Prostate gland (tissue), 2 donors: ENCODE results near the gene SOX1. TPM values are rescaled to one million over a fixed set of nuclear protein-coding genes. Genes with fewer than 3 reads are reported as not detected.

Experiments used
- DNase-seq: peaks from one replicate; pipeline ENCODE4 v3.0.0-alpha.2; 2019; ENCODE audit warnings: low spot score
- H3K27ac ChIP-seq, 2 donors: fragments of 200-600 bp; sonication (generic); 2 replicates each; pipeline ENCODE4 v1.5.1; 2017 to 2019
- H3K27me3 ChIP-seq: fragments of 200-600 bp; sonication (generic); replicated peaks from 2 replicates; pipeline ENCODE4 v1.5.1; 2019; ENCODE audit not compliant: insufficient read depth
- H3K36me3 ChIP-seq, 2 donors: fragments of 200-600 bp; sonication (generic); 1 replicate in 1 of 2; 2 replicates in 1 of 2; pipeline versions ENCODE4 v1.5.1 to v1.8.1; 2017 to 2019
- H3K4me1 ChIP-seq: fragments of 200-600 bp; sonication (generic); replicated peaks from 2 replicates; pipeline ENCODE4 v1.5.1; 2019
- H3K4me3 ChIP-seq, 2 donors: fragments of 200-600 bp; sonication (generic); 2 replicates each; pipeline ENCODE4 v1.5.1; 2017 to 2019
- H3K9me3 ChIP-seq: fragments of 200-600 bp; sonication (generic); 2 replicates; pipeline ENCODE4 v1.5.1; 2017
- CTCF ChIP-seq, 4 experiments: fragments of 200-600 bp in 2 of 4; fragments of 450-650 bp in 2 of 4; sonication (generic) in 2 of 4; IDR thresholded peaks; 1 replicate in 3 of 4; 2 replicates in 1 of 4; pipeline ENCODE4 v1.5.1; 2016 to 2019; ENCODE audit warnings: antibody characterized with exemption in 4 of 4, mild to moderate bottlenecking in 2 of 4, moderate library complexity in 2 of 4
- POLR2A ChIP-seq: fragments of 450-650 bp; IDR thresholded peaks from one replicate; pipeline ENCODE4 v1.6.1; 2016; ENCODE audit warnings: antibody characterized with exemption, mild to moderate bottlenecking
- POLR2AphosphoS5 ChIP-seq: sonication (generic); formaldehyde crosslinking; IDR thresholded peaks from one replicate; pipeline ENCODE4 v1.6.1; 2017; ENCODE audit warnings: antibody characterized with exemption
- WGBS: methylation state at CpG from one replicate; pipeline ENCODE4 v1.1.5; 2018; 5-methylcytosine and 5-hydroxymethylcytosine counted together
- intact Hi-C: fragments of 100-400 bp; cut with DNase I; formaldehyde crosslinking; loops from one replicate; pipeline ENCODE4 v1.14.2; 2022
- total RNA-seq, 2 donors: library from RNA; depleted of rRNA; stranded (reverse); fragments of >200 nt; gene quantifications; one replicate each; pipeline ENCODE4 v1.1.0, GENCODE V29; 2016

SOX1 gene
- total RNA-seq, 2 donors from 2014 or later, result 4.4 TPM; not detected in 1

- no peak for DNase-seq
- H3K4me1 ChIP-seq, result no peaks in the 10 kb centered on the region
- no peak for TF ChIP-seq CTCF (IDR thresholded peaks at IDR 0.05)
- no peak for TF ChIP-seq POLR2AphosphoS5
- H3K27me3 ChIP-seq, result peaks cover 72% of the 10 kb centered on the region
- WGBS, result 15% methylated on average over 43 of the region's 59 CpGs
- intact Hi-C loops, result no loop called here
- H3K36me3 ChIP-seq, result no peaks in the 10 kb centered on the region
- no peak overlapping the region for H3K4me3 ChIP-seq
- H3K9me3 ChIP-seq, result no peaks in the 10 kb centered on the region
- H3K27ac ChIP-seq, result no peak overlapping the region
These were observed 5.0 kb downstream of the SOX1 start for GRCh38 chr13:112071723-112072533.

GRCh38 chr13:112072534-112073244 lies 5.7 kb downstream of the SOX1 start:
- H3K36me3 ChIP-seq, result no peaks in the 10 kb centered on the region
- no peaks in the 10 kb centered on the region for H3K4me1 ChIP-seq
- no peak for TF ChIP-seq POLR2A
- TF ChIP-seq CTCF (IDR thresholded peaks at IDR 0.05), result no peak
- TF ChIP-seq POLR2AphosphoS5, result no peak
- no peaks in the 10 kb centered on the region for H3K9me3 ChIP-seq
- H3K27ac ChIP-seq, result no peak overlapping the region
- DNase-seq, result no peak
- intact Hi-C loops, result no loop called here
- 2% methylated on average over 76 of the region's 77 CpGs for WGBS
- peaks cover 69% of the 10 kb centered on the region for H3K27me3 ChIP-seq
- H3K4me3 ChIP-seq, result no peak overlapping the region

- H3K27ac ChIP-seq, result no peak overlapping the region
- peaks cover 73% of the 10 kb centered on the region for H3K27me3 ChIP-seq
- intact Hi-C loops, result no loop called here
- no peaks in the 10 kb centered on the region for H3K9me3 ChIP-seq
- no peaks in the 10 kb centered on the region for H3K36me3 ChIP-seq
- TF ChIP-seq POLR2AphosphoS5, result no peak
- no peak for TF ChIP-seq CTCF (IDR thresholded peaks at IDR 0.05)
- TF ChIP-seq POLR2A, result no peak
- no peak overlapping the region for H3K4me3 ChIP-seq
- 3% methylated on average over 76 of the region's 77 CpGs for WGBS
- H3K4me1 ChIP-seq, result no peaks in the 10 kb centered on the region
- no peak for DNase-seq
These were observed 6.5 kb downstream of the SOX1 start for GRCh38 chr13:112073245-112074138.

- intact Hi-C loops, result no loop called here
- H3K4me3 ChIP-seq, result no peak overlapping the region
- H3K27ac ChIP-seq, result no peak overlapping the region
- no peak for DNase-seq
- H3K4me1 ChIP-seq, result no peaks in the 10 kb centered on the region
- H3K36me3 ChIP-seq, result no peaks in the 10 kb centered on the region
- TF ChIP-seq CTCF (IDR thresholded peaks at IDR 0.05), result no peak
- TF ChIP-seq POLR2AphosphoS5, result no peak
- TF ChIP-seq POLR2A, result no peak
- WGBS, result 13% methylated on average over 17 of the region's 17 CpGs
- H3K9me3 ChIP-seq, result no peaks in the 10 kb centered on the region
- H3K27me3 ChIP-seq, result peaks cover 68% of the 10 kb centered on the region
These were observed 7.4 kb downstream of the SOX1 start for GRCh38 chr13:112074139-112074865.
